Body of pancreas (tissue), 4 donors: ENCODE results near the gene C10orf90.

ENCODE experiments used
- CTCF ChIP-seq, 7 experiments: fragments of 450-650 bp in 4 of 7; fragments of 200-600 bp in 3 of 7; sonication (generic) in 3 of 7; IDR thresholded peaks; one replicate each; pipeline ENCODE4 v1.5.1; 2016 to 2019; ENCODE audit warnings: antibody characterized with exemption in 7 of 7
- POLR2A ChIP-seq, 3 donors: fragments of 450-650 bp; IDR thresholded peaks; one replicate each; pipeline ENCODE4 v1.6.1; 2016; ENCODE audit warnings: antibody characterized with exemption in 3 of 3, mild to moderate bottlenecking in 2 of 3

- no peak for TF ChIP-seq CTCF (IDR thresholded peaks at IDR 0.05)
- TF ChIP-seq POLR2A (IDR thresholded peaks at IDR 0.05) = no peak
Observed at GRCh38 chr10:126565441-126565840, 105.1 kb downstream of the C10orf90 start.
